Type B pancreatic cell (in vitro differentiated cells): ENCODE measurements around the gene MEGF9. TPM values are rescaled to one million over a fixed set of nuclear protein-coding genes. Genes with fewer than 3 reads are reported as not detected.

Source experiments
- DNase-seq: peaks from one replicate; pipeline ENCODE4 v3.0.0; 2021; ENCODE audit warnings: mixed read lengths; ENCODE audit not compliant: unreplicated experiment; ENCODE audit errors: extremely low spot score
- H3K27ac Mint-ChIP-seq: 2 replicates; pipeline ENCODE4 v1.8.0; 2021; ENCODE audit warnings: mild to moderate bottlenecking, mixed read lengths
- H3K27me3 Mint-ChIP-seq: 2 replicates; pipeline ENCODE4 v1.8.0; 2021; ENCODE audit warnings: mixed read lengths
- H3K36me3 Mint-ChIP-seq: 2 replicates; pipeline ENCODE4 v1.8.0; 2021; ENCODE audit warnings: mixed read lengths
- H3K4me1 Mint-ChIP-seq: one replicate; pipeline ENCODE4 v1.8.0; 2021; ENCODE audit warnings: mixed read lengths; ENCODE audit not compliant: unreplicated experiment
- H3K4me3 Mint-ChIP-seq: 2 replicates; pipeline ENCODE4 v1.8.0; 2021; ENCODE audit warnings: mild to moderate bottlenecking, mixed read lengths
- H3K9me3 Mint-ChIP-seq: 2 replicates; pipeline ENCODE4 v1.8.0; 2021; ENCODE audit warnings: mixed read lengths
- total RNA-seq: library from RNA; stranded (reverse); gene quantifications from 2 replicates; pipeline ENCODE4 v1.2.1, GENCODE V29; 2021; ENCODE audit warnings: low replicate concordance
- TF ChIP-seq, protein P1 (sequence below): fragments of 200-600 bp; sonication (generic); conservative IDR thresholded peaks from 2 replicates; pipeline ENCODE4 v1.5.0; 2021; ENCODE audit warnings: antibody characterized with exemption, mild to moderate bottlenecking

Gene MEGF9
- total RNA-seq, 1 donor from 2014 or later = 14.7 TPM

DNA sequence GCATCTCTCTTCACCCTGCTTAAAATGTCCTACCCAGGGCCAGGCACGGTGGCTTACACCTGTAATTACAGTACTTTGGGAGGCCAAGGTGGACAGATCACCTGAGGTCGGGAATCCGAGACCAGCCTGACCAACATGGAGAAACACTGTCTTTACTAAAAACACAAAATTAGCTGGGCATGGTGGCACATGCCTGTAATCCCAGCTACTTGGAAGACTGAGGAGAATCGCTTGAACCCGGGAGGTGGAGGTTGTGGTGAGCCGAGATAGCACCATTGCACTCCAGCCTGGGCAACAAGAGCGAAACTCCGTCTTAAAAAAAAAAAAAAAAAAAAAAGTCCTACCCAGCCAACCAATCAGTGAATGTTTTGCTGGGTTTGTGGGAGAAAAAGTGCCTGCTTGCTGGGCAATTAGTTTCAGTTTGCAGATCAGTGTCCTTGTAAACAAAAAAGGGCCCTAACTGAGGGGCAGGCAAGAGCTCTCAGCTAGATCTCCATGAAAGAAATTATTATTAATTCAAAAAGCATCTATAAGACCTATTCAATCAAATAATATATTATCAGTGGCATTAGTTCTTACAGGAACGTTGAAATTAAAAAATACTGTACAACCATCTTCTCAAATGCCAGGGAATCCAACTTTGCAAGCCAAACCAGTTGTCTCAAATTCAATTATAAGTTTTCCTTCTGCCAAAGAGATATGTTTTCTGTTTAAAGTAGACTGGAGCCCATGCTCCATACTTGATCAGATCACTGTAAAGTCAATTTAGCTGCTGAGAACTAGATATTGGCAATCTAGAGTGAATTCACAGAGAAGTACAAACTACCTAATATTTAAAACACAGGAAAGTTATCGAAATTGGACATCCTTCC lies 3.9 kb downstream of the MEGF9 start:
- no peaks in the 10 kb centered on the region for H3K27me3 Mint-ChIP-seq
- DNase-seq = no peak
- peaks cover 35% of the 10 kb centered on the region for H3K4me1 Mint-ChIP-seq
- H3K4me3 Mint-ChIP-seq = peak overlapping the region; percentile 69
- TF ChIP-seq, protein P1, sequence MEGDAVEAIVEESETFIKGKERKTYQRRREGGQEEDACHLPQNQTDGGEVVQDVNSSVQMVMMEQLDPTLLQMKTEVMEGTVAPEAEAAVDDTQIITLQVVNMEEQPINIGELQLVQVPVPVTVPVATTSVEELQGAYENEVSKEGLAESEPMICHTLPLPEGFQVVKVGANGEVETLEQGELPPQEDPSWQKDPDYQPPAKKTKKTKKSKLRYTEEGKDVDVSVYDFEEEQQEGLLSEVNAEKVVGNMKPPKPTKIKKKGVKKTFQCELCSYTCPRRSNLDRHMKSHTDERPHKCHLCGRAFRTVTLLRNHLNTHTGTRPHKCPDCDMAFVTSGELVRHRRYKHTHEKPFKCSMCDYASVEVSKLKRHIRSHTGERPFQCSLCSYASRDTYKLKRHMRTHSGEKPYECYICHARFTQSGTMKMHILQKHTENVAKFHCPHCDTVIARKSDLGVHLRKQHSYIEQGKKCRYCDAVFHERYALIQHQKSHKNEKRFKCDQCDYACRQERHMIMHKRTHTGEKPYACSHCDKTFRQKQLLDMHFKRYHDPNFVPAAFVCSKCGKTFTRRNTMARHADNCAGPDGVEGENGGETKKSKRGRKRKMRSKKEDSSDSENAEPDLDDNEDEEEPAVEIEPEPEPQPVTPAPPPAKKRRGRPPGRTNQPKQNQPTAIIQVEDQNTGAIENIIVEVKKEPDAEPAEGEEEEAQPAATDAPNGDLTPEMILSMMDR = no peak
- no peaks in the 10 kb centered on the region for H3K9me3 Mint-ChIP-seq
- H3K36me3 Mint-ChIP-seq = peaks cover 3% of the 10 kb centered on the region
- H3K27ac Mint-ChIP-seq = peak overlapping the region; percentile 25

- no peaks in the 10 kb centered on the region for H3K27me3 Mint-ChIP-seq
- no peak overlapping the region for H3K4me3 Mint-ChIP-seq
- TF ChIP-seq, protein P1 = no peak
- no peak for DNase-seq
- H3K9me3 Mint-ChIP-seq = no peaks in the 10 kb centered on the region
- peak overlapping the region; percentile 50 for H3K27ac Mint-ChIP-seq
- peaks cover 3% of the 10 kb centered on the region for H3K36me3 Mint-ChIP-seq
- peaks cover 39% of the 10 kb centered on the region for H3K4me1 Mint-ChIP-seq
These were observed 5.6 kb downstream of the MEGF9 start for GRCh38 chr9:120708526-120709224.

GRCh38 chr9:120707170-120707569 lies 7.1 kb downstream of the MEGF9 start:
- no peak for DNase-seq
- no peaks in the 10 kb centered on the region for H3K27me3 Mint-ChIP-seq
- TF ChIP-seq, protein P1 = no peak
- no peak overlapping the region for H3K27ac Mint-ChIP-seq
- no peak overlapping the region for H3K4me3 Mint-ChIP-seq
- H3K4me1 Mint-ChIP-seq = peaks cover 29% of the 10 kb centered on the region
- H3K36me3 Mint-ChIP-seq = peaks cover 3% of the 10 kb centered on the region
- H3K9me3 Mint-ChIP-seq = no peaks in the 10 kb centered on the region

GRCh38 chr9:120705174-120705573 lies 9.1 kb downstream of the MEGF9 start:
- no peaks in the 10 kb centered on the region for H3K27me3 Mint-ChIP-seq
- peaks cover 3% of the 10 kb centered on the region for H3K36me3 Mint-ChIP-seq
- no peak overlapping the region for H3K4me3 Mint-ChIP-seq
- TF ChIP-seq, protein P1 = no peak
- peaks cover 14% of the 10 kb centered on the region for H3K4me1 Mint-ChIP-seq
- no peak for DNase-seq
- H3K9me3 Mint-ChIP-seq = no peaks in the 10 kb centered on the region
- no peak overlapping the region for H3K27ac Mint-ChIP-seq

- Mint-ChIP-seq H3K27me3 (no peaks in the 10 kb centered on the region), H3K4me1 (peaks cover 9% of the 10 kb centered on the region), H3K4me3 (no peak overlapping the region), H3K9me3 (no peaks in the 10 kb centered on the region), H3K36me3 (no peaks in the 10 kb centered on the region), H3K27ac (no peak overlapping the region)
- TF ChIP-seq, protein P1 = no peak
- DNase-seq = no peak
These were observed 12.2 kb downstream of the MEGF9 start for GRCh38 chr9:120702075-120702474.
